GM21515 (cell line): ENCODE measurements around the gene SAXO2.
A peak's percentile ranks its signal among the peaks of the same experiment; 100 is the strongest.
"Not testable (repeated sequence)": the region's sequence is repeated elsewhere in the genome, so short reads cannot be mapped to it uniquely, and the experiment has no call there.

Experiments used
- ATAC-seq: cut with Tn5 transposase; IDR thresholded peaks from one replicate; pipeline ENCODE4 v1.9.1; 2021; ENCODE audit not compliant: unreplicated experiment

The SAXO2 gene

DNA sequence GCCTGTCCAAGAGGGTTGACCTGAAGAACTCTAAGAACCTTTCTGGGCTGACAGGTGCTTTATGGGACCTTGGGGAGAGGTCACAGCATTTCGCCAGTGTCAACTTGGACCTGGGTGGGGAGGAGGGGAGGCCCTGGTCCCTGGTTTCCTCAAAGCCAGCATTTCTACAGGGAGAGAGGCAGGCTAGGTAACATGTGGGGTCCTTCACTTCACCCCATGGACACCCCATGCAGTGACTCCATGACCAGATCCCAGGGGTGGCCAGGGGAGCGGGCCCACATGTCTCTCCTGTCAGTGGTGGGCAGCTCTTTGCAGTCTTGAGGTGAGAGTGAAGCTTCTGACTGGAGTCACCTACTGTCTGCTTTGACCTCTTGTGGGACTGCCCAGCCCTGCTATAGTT, 50.8 kb downstream of the SAXO2 start:
- no peak for ATAC-seq

DNA sequence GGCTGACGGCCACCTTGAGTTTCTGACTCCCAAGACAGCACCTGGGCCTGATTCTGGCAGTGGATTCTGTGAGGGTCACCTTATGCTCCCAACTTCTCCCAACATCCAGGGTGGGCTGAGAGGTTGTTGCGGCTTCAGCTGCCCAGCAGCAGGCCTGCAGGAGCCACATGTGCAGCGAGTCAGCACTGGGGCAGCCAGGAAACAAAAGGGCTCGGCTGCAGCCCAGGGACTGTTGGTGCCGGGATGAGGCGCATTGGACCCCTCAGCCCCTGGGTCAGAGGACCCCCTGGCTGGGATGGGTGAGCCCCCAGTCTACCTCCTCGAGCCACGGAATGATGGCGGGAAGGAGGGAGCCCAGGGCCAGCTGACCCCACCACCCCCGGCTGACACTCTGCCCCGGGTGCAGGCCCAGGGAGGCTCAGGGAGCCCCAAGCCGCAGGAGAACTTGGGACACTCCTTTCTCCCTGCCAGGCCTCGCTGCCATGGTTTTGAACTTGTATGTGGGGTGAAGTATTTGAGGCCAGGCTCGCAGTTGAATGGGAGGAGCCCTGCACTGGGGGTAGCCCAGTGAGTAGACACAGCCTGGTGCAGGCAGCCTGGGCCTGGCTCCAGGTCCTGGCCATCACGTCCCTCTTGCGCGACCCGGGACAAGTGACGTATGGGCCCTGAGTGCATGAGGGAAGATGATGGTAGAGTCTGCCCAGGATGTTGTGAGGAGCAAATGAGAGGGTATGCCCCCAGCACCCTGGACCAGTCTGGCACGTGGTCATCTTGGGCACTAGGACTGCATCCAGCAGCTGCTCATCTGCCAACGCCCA, 51.5 kb downstream of the SAXO2 start:
- not testable (repeated sequence) for ATAC-seq

DNA sequence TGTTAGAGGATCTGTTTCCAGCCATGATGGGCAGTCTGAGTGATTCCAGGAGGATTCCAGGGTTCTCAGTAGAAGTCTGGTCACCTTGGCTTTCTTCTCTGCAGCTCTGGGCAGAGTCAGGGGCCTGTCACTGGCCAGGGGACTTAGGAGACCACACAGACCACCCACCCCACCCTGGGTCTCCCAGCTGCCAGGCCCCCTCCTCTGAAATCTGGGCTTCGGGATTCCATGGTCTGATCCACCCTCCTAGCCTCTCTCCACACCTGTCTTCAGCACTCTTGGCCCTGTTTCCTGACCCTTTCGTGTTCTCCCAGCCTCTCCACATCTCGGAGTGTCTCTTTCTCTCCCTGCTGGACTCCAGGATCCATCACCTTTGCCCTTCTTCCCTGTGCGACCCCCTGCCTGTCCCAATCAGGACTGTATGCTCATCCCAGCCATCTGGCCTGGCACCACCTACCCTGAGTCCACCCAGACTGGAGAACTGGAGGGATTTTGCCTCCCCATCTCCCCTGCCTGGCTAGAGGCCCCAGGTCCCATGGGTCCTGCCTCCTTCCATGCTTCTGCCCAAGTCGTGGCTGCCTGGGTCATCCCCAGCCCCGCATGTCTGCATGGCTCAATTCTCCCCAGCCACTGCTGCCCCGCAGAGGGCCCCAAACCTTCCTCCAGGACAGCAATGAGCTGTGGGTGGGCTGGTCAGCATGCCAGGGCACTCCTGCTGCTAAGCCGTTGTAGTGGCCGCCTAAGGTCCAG, 52.3 kb downstream of the SAXO2 start:
- no peak for ATAC-seq

DNA sequence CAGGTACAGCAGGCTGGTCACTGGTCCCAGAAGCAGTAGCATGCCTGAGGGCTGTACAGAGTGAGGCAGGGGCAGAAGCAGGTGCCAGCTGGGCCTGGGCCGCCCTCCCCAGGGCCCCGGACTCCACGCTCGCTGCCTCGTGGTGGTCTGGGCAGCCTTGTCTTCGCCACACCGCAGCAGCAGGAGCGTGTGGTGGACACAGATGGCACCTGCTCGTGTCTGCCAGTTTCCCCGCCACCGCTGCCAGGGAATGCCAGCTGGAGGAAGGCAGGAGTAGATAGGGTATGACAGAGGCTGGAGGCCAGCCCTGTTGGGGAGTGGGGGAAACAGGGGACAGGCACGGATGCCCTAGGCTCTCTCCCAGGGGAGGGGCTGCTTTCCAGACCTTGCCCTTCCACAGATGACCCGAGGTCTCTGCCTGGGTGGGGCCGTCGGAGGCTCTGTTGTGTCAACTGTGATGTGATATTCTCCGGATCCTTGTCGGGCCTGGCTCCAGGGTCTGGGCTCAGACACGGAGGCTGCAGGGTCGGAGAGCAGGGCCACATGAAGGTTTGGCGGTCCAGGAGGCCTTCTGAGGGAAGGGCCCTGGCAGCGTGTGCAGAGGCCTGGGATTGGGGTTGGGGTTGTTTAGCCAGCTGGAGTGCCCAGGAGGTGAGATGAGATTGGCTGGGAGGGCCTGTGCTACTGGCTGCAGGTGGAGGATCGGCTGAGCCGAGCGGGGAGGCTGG, 53.1 kb downstream of the SAXO2 start:
- ATAC-seq = no peak

DNA sequence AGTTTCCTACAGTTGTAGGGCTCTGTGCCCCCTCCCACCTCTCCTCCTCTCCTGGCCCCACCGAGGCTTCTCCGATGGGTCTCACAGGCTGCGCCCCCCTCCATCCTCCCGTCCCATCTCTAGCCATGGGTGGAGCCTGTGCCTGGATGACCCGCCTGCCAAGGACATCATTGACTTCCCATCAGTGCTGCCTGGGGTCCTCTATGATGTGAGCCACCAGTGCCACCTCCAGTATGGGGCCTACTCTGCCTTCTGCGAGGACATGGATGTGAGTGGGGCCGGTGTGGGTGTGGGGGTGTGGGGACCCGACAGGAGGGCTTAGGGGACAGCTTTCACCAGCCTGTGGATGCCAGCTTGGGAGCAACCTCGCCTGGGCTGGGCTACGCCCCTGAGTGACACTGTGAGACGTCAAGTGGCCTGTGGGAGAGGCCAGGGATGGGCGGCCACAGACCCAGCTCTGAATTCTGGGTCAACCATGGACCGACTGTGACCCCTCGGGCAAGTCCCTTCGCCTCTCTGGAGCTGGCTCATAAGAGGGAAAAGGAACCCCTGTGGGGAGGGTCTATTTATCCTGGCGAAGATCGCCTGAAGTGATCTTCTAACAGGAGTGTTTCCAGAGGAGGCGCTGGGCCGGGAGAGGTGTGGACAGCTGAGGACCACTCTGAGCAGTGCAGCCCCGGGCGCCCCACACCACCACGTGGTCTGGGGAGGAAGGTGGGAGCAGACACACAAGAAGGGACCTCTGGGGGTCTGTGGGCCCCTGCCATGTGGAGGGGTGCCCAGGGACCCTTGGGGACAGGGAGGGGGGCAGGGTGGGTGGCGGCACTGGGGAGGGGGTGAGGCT, 53.9 kb downstream of the SAXO2 start:
- ATAC-seq = not testable (repeated sequence)

DNA sequence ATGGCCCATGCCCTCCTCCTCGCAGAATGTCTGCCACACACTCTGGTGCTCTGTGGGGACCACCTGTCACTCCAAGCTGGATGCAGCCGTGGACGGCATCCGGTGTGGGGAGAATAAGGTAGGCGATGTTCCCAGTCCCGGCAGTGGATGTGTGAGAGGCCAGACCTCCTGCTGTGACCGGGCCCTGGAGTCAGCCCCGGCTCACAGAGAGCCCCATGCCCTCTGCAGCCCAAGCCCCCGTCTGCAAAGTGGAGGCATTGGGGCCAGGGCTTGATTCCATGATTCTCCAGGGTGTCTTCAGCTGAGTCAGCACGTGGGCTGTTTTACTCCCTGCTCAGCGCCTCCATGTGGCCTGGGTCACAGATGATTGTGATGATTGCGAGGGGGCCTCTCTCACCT, 54.5 kb downstream of the SAXO2 start:
- no peak for ATAC-seq

DNA sequence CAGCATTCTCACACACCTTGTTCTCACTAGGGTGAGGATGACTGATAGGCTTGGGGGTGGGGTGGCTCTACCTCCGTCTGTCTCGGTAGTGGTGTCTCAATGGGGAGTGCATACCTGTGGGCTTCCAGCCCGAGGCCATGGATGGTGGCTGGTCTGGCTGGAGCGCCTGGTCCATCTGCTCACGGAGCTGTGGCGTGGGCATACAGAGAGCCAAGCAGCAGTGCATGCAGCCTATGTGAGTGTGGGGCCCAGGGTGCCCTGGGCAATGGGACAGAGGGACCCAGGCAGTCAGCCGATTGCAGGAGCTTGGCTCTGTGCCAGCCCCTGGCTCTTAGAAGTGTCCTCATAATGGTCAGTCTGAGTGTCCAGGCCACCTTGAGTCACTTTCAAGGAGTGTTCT, 54.9 kb downstream of the SAXO2 start:
- not testable (repeated sequence) for ATAC-seq

DNA sequence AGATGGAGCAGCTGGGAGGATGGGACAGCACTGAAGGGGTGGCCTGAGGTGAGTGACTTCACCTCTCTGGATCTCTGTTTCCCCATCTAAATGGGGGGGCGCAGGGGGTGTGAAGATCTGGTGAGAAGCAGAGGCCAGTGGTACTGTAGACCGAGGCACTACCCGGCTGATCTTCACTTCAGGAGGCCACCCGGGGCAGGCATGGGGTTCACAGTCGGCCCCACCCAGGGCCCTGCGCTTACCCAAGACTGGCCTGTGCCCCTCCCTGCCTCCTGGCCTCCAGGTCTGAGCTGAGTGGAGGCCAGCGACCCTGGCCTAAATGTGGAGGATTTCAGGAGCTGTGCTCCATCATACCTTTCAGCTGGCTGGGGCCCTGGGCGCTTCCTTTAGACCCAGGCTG, 55.7 kb downstream of the SAXO2 start:
- not testable (repeated sequence) for ATAC-seq

DNA sequence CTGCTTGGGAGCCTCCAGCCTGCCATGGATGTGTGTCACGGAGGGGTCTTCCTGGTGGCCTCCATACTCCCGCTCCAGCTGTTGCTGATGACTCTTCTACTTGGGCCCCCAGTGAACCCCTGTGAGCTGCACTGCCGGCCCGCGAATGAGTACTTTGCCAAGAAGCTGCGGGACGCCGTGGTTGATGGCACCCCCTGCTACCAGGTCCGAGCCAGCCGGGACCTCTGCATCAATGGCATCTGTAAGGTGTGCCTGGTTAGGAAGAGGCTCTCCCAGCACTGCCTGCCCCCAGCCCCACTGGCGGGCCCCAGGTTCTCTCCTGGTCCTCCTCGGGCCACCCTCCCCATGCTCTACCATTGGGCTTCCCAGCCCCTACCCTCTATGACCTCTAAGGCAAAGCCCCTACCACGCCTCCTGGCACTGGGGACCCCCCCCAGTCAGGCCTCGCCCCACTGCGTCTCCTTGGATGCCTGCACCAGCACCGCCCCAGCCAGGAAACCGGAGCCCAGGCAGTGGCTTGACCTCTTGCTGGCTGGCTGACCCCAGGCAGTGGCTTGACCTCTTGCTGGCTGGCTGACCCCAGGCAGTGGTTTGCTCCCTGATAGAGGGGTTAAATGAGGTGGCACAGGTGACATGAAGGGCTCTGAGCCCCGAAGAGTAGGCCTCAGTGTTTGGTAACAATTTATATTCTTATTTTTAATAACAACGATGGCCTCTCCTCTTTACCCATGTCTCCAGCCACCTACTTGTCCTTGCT, 57.1 kb downstream of the SAXO2 start:
- not testable (repeated sequence) for ATAC-seq

DNA sequence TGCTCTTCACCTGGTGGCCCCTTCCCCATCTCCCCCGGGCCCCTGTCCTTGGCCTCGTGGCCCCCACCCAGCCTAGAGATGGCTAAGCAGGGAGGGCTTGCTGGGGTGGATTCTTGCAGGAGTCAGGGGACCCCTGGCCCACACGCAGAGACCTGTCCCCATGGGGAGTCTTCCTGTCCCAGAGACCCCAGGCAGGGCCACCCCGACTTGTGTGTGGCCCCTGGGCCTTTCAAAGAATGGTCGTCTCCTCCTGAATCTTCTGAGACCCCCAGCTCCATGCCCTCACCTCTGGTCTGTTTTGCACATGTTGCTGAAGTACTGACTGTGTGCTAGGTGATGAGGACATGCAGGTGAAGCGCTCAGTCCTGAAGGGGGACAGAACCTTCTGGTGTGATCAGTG, 58.2 kb downstream of the SAXO2 start:
- not testable (repeated sequence) for ATAC-seq

DNA sequence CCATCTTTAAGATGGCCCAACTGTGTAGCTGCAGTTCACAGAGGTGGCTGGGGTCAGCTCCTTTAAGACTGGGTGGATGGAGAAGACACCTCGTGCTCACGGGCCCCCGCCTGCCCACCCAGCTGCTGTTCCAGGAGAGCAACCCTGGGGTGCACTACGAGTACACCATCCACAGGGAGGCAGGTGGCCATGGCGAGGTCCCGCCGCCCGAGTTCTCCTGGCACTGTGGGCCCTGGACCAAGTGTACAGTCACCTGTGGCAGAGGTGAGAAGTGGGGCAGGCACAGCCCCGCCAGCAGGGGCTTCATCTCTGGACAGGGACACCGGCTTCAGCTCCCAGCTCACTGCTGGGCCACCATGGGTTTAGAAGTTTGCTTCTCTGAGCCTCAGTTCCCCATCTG, 59.9 kb downstream of the SAXO2 start:
- not testable (repeated sequence) for ATAC-seq

DNA sequence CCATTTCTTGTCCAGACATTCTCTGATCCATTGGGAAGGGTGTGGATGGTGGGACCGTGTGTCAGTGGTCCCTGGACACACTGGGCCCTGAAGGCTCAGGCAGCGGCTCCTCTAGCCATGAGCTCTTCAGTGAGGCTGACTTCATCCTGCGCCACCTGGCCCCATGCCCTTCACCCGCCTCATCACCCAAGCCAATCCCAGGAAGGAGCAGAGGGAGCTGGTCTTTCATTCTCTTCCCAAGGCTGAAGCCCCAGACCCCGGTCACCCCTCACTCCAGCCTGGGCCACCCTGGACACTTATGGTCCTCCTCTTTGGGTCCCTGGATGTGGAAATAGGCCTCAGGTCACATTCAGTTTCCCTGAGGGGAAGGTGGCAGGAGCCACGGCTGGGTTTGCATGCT, 62.2 kb downstream of the SAXO2 start:
- ATAC-seq = not testable (repeated sequence)

DNA sequence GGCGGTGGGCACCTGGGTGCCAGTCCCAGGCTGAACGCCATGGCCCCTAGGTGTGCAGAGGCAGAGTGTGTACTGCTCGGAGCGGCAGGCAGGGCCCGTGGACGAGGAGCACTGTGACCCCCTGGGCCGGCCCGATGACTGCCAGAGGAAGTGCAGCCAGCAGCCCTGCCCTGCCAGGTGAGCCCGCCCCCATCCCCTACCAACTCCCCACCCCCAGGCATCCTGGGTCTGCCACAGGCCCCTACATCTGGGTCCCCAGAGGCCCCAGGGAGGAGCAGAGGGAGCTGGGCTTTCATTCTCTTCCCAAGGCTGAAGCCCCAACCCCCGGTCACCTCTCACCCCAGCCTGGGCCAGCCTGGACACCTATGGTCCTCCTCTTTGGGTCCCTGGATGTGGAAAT, 63.0 kb downstream of the SAXO2 start:
- not testable (repeated sequence) for ATAC-seq

DNA sequence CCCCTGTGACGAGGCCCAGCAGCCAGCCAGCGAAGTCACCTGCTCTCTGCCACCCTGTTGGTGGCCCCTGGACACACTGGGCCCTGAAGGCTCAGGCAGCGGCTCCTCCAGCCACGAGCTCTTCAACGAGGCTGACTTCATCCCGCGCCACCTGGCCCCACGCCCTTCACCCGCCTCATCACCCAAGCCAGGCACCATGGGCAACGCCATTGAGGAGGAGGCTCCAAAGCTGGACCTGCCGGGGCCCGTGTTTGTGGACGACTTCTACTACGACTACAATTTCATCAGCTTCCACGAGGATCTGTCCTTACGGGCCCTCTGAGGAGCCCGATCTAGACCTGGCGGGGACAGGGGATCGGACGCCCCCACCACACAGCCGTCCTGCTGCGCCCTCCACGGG, 64.3 kb downstream of the SAXO2 start:
- ATAC-seq = not testable (repeated sequence)

DNA sequence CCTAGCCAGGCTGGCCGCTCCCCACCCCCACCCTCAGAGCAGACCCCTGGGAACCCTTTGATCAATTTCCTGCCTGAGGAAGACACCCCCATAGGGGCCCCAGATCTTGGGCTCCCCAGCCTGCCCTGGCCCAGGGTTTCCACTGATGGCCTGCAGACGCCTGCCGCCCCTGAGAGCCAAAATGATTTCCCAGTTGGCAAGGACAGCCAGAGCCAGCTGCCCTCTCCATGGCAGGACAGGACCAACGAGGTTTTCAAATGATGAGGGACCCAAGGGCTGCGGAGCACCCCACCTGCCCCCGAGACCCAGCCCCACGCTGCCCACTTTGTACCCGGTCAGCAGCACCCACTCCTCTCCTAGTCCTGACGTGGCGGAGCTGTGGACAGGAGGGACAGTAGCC, 64.8 kb downstream of the SAXO2 start:
- ATAC-seq = not testable (repeated sequence)

DNA sequence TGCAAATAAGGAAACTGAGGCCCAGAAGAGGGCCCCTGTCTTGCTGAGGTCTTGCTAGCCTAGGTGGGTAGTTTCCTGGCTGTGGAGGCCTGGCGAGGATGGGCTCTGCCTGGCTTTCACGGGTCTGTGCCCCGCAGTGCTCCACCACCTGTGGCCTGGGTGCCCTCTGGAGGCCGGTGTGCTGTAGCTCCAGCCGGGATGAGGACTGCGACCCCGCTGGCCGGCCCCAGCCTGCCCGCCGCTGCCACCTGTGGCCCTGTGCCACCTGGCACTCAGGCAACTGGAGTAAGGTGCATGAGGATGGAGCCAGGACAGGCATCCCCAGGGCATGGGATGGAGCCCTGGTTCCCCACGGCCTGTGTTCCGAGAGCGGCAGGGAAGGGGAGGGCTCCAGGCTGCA, 66.4 kb downstream of the SAXO2 start:
- not testable (repeated sequence) for ATAC-seq

DNA sequence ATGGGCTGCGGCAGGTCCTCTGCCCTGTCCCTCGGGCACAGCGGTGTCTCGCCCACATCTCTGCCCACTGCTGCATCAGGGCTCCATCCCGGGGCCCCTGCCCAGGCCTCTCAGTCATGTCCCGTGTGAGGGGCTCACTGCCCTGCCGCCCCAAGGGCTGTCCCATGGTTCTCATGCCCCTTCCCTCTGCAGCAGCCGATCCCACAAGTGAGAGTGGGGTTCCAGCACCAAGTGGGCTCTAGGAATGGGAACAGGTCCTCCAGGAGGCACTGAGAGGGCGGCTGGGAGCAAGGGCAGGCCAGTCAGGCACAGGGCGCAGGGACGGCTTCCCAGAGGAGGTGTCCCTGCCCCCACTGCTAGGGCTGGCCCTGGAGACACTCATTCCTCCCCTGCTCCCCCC, 68.3 kb downstream of the SAXO2 start:
- not testable (repeated sequence) for ATAC-seq

DNA sequence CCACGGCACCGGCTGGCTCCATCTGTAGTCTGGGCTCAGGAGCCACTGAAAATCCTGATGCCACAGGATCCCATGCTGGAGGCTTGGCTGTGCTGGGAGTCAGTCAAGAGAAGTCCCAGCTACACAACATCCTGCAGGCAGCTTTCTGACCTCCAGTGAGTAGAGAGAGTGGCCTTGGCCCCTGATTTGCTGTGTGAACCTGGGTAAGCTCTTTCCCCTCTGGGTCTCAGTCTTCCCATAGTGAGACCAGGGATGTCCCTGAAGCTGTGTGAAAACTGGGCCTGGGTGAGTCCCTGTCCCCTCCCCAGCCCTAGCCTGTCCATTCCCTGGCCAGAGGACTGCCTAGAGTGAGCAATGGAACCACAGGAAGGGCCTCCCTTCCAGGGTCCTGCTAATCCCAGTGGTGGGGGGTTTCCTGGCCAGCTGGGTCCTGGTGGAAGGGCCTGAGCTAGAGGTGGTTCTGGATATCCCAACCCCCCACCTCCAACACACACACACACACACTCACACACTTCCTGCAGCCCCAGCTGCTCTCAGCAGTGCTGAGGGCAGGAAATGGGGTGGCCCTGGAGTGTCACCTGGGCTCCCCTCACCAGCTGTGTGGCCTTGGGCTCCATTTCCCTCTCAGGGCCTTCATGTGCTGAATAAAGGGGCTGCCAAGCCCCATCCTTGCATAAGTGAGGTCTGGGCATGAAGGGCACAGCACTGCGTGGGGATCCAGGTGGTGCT, 69.1 kb downstream of the SAXO2 start:
- ATAC-seq = peak; percentile 54
